ENCODE measurements around the gene EYA2. TPM values are rescaled to one million over a fixed set of nuclear protein-coding genes. Genes with fewer than 3 reads are reported as not detected.

Gene EYA2
- total RNA-seq, 1 donor from 2014 or later = not detected

GRCh38 chr20:47019121-47019824, 124.6 kb downstream of the EYA2 start:
- intact Hi-C loops (cut with micrococcal nuclease) = no loop called here
- Mint-ChIP-seq H3K4me1 (ENCODE audit: low read depth) (peaks cover 1% of the 10 kb centered on the region), H3K36me3 (ENCODE audit: low read depth) (no peaks in the 10 kb centered on the region), H3K27me3 (ENCODE audit: low read depth) (peaks cover 21% of the 10 kb centered on the region), H3K4me3 (ENCODE audit: low read depth) (no peak overlapping the region), H3K9me3 (no peaks in the 10 kb centered on the region), H3K27ac (no peak overlapping the region)
- no peak for DNase-seq (ENCODE audit: low spot score)

- Mint-ChIP-seq H3K27ac (no peak overlapping the region), H3K4me3 (ENCODE audit: low read depth) (no peak overlapping the region), H3K9me3 (no peaks in the 10 kb centered on the region), H3K27me3 (ENCODE audit: low read depth) (peaks cover 20% of the 10 kb centered on the region), H3K4me1 (ENCODE audit: low read depth) (no peaks in the 10 kb centered on the region), H3K36me3 (ENCODE audit: low read depth) (no peaks in the 10 kb centered on the region)
- intact Hi-C loops (cut with micrococcal nuclease) = no loop called here
- no peak for DNase-seq (ENCODE audit: low spot score)
These were observed 125.6 kb downstream of the EYA2 start for GRCh38 chr20:47020231-47020630.

- DNase-seq (ENCODE audit: low spot score) = no peak
- no peaks in the 10 kb centered on the region for H3K9me3 Mint-ChIP-seq
- H3K27ac Mint-ChIP-seq = no peak overlapping the region
- H3K36me3 Mint-ChIP-seq (ENCODE audit: low read depth) = no peaks in the 10 kb centered on the region
- peaks cover 17% of the 10 kb centered on the region for H3K27me3 Mint-ChIP-seq (ENCODE audit: low read depth)
- no peaks in the 10 kb centered on the region for H3K4me1 Mint-ChIP-seq (ENCODE audit: low read depth)
- no peak overlapping the region for H3K4me3 Mint-ChIP-seq (ENCODE audit: low read depth)
- intact Hi-C loops (cut with micrococcal nuclease) = no loop called here
These were observed 127.2 kb downstream of the EYA2 start for GRCh38 chr20:47021850-47022249.

GRCh38 chr20:47024461-47024937, 129.9 kb downstream of the EYA2 start:
- Mint-ChIP-seq H3K4me3 (ENCODE audit: low read depth) (no peak overlapping the region), H3K4me1 (ENCODE audit: low read depth) (no peaks in the 10 kb centered on the region), H3K27me3 (ENCODE audit: low read depth) (peaks cover 12% of the 10 kb centered on the region), H3K27ac (no peak overlapping the region), H3K36me3 (ENCODE audit: low read depth) (no peaks in the 10 kb centered on the region), H3K9me3 (no peaks in the 10 kb centered on the region)
- no peak for DNase-seq (ENCODE audit: low spot score)
- intact Hi-C loops (cut with micrococcal nuclease) = no loop called here

- no peak for DNase-seq (ENCODE audit: low spot score)
- no peak overlapping the region for H3K4me3 Mint-ChIP-seq (ENCODE audit: low read depth)
- peaks cover 12% of the 10 kb centered on the region for H3K27me3 Mint-ChIP-seq (ENCODE audit: low read depth)
- intact Hi-C loops (cut with micrococcal nuclease) = no loop called here
- H3K9me3 Mint-ChIP-seq = no peaks in the 10 kb centered on the region
- H3K27ac Mint-ChIP-seq = no peak overlapping the region
- no peaks in the 10 kb centered on the region for H3K4me1 Mint-ChIP-seq (ENCODE audit: low read depth)
- H3K36me3 Mint-ChIP-seq (ENCODE audit: low read depth) = no peaks in the 10 kb centered on the region
These were observed 132.4 kb downstream of the EYA2 start for GRCh38 chr20:47027042-47027441.

GRCh38 chr20:47027456-47027855, 132.8 kb downstream of the EYA2 start:
- no peak overlapping the region for H3K27ac Mint-ChIP-seq
- no peaks in the 10 kb centered on the region for H3K4me1 Mint-ChIP-seq (ENCODE audit: low read depth)
- H3K4me3 Mint-ChIP-seq (ENCODE audit: low read depth) = no peak overlapping the region
- no peaks in the 10 kb centered on the region for H3K9me3 Mint-ChIP-seq
- DNase-seq (ENCODE audit: low spot score) = no peak
- no peaks in the 10 kb centered on the region for H3K36me3 Mint-ChIP-seq (ENCODE audit: low read depth)
- intact Hi-C loops (cut with micrococcal nuclease) = no loop called here
- peaks cover 12% of the 10 kb centered on the region for H3K27me3 Mint-ChIP-seq (ENCODE audit: low read depth)

- H3K27me3 Mint-ChIP-seq (ENCODE audit: low read depth) = peaks cover 6% of the 10 kb centered on the region
- no peaks in the 10 kb centered on the region for H3K9me3 Mint-ChIP-seq
- intact Hi-C loops (cut with micrococcal nuclease) = no loop called here
- no peaks in the 10 kb centered on the region for H3K4me1 Mint-ChIP-seq (ENCODE audit: low read depth)
- no peak overlapping the region for H3K4me3 Mint-ChIP-seq (ENCODE audit: low read depth)
- no peak overlapping the region for H3K27ac Mint-ChIP-seq
- no peak for DNase-seq (ENCODE audit: low spot score)
- no peaks in the 10 kb centered on the region for H3K36me3 Mint-ChIP-seq (ENCODE audit: low read depth)
These were observed 133.8 kb downstream of the EYA2 start for GRCh38 chr20:47028487-47028886.

- H3K27ac Mint-ChIP-seq = no peak overlapping the region
- no peaks in the 10 kb centered on the region for H3K9me3 Mint-ChIP-seq
- H3K4me3 Mint-ChIP-seq (ENCODE audit: low read depth) = no peak overlapping the region
- intact Hi-C loops (cut with micrococcal nuclease) = no loop called here
- DNase-seq (ENCODE audit: low spot score) = no peak
- H3K4me1 Mint-ChIP-seq (ENCODE audit: low read depth) = no peaks in the 10 kb centered on the region
- peaks cover under 1% of the 10 kb centered on the region for H3K27me3 Mint-ChIP-seq (ENCODE audit: low read depth)
- H3K36me3 Mint-ChIP-seq (ENCODE audit: low read depth) = no peaks in the 10 kb centered on the region
These were observed 135.2 kb downstream of the EYA2 start for GRCh38 chr20:47029845-47030244.

GRCh38 chr20:47030271-47030810, 135.7 kb downstream of the EYA2 start:
- Mint-ChIP-seq H3K27ac (no peak overlapping the region), H3K27me3 (ENCODE audit: low read depth) (no peaks in the 10 kb centered on the region), H3K4me3 (ENCODE audit: low read depth) (no peak overlapping the region), H3K9me3 (no peaks in the 10 kb centered on the region), H3K36me3 (ENCODE audit: low read depth) (no peaks in the 10 kb centered on the region), H3K4me1 (ENCODE audit: low read depth) (no peaks in the 10 kb centered on the region)
- no peak for DNase-seq (ENCODE audit: low spot score)
- intact Hi-C loops (cut with micrococcal nuclease) = no loop called here

GRCh38 chr20:47031004-47031403, 136.4 kb downstream of the EYA2 start:
- intact Hi-C loops (cut with micrococcal nuclease) = no loop called here
- H3K27me3 Mint-ChIP-seq (ENCODE audit: low read depth) = no peaks in the 10 kb centered on the region
- no peaks in the 10 kb centered on the region for H3K4me1 Mint-ChIP-seq (ENCODE audit: low read depth)
- H3K9me3 Mint-ChIP-seq = no peaks in the 10 kb centered on the region
- no peak for DNase-seq (ENCODE audit: low spot score)
- no peaks in the 10 kb centered on the region for H3K36me3 Mint-ChIP-seq (ENCODE audit: low read depth)
- no peak overlapping the region for H3K4me3 Mint-ChIP-seq (ENCODE audit: low read depth)
- no peak overlapping the region for H3K27ac Mint-ChIP-seq

- DNase-seq (ENCODE audit: low spot score) = no peak
- Mint-ChIP-seq H3K4me3 (ENCODE audit: low read depth) (no peak overlapping the region), H3K27me3 (ENCODE audit: low read depth) (no peaks in the 10 kb centered on the region), H3K9me3 (peaks cover 6% of the 10 kb centered on the region), H3K27ac (no peak overlapping the region), H3K36me3 (ENCODE audit: low read depth) (no peaks in the 10 kb centered on the region), H3K4me1 (ENCODE audit: low read depth) (no peaks in the 10 kb centered on the region)
- intact Hi-C loops (cut with micrococcal nuclease) = no loop called here
These were observed 137.2 kb downstream of the EYA2 start for GRCh38 chr20:47031821-47032220.

GRCh38 chr20:47032933-47033578, 138.4 kb downstream of the EYA2 start:
- Mint-ChIP-seq H3K27me3 (ENCODE audit: low read depth) (peaks cover 4% of the 10 kb centered on the region), H3K4me3 (ENCODE audit: low read depth) (no peak overlapping the region), H3K4me1 (ENCODE audit: low read depth) (no peaks in the 10 kb centered on the region), H3K9me3 (peaks cover 6% of the 10 kb centered on the region), H3K27ac (no peak overlapping the region), H3K36me3 (ENCODE audit: low read depth) (no peaks in the 10 kb centered on the region)
- no peak for DNase-seq (ENCODE audit: low spot score)
- intact Hi-C loops (cut with micrococcal nuclease) = no loop called here

- intact Hi-C loops (cut with micrococcal nuclease) = no loop called here
- peaks cover 4% of the 10 kb centered on the region for H3K27me3 Mint-ChIP-seq (ENCODE audit: low read depth)
- H3K36me3 Mint-ChIP-seq (ENCODE audit: low read depth) = no peaks in the 10 kb centered on the region
- no peak for DNase-seq (ENCODE audit: low spot score)
- H3K4me1 Mint-ChIP-seq (ENCODE audit: low read depth) = no peaks in the 10 kb centered on the region
- H3K9me3 Mint-ChIP-seq = peaks cover 6% of the 10 kb centered on the region
- H3K27ac Mint-ChIP-seq = no peak overlapping the region
- H3K4me3 Mint-ChIP-seq (ENCODE audit: low read depth) = no peak overlapping the region
These were observed 139.0 kb downstream of the EYA2 start for GRCh38 chr20:47033665-47034064.
